Tibial artery (tissue), 4 donors: Measurements from ENCODE around the gene CASKIN2.

Experiments used
- DNase-seq, 2 donors: peaks; one replicate each; pipeline ENCODE4 v3.0.0-alpha.2; 2019
- H3K27ac ChIP-seq, 2 donors: fragments of 200-600 bp; sonication (generic) in 1 of 2; 1 replicate in 1 of 2; 2 replicates in 1 of 2; pipeline ENCODE4 v1.5.1; 2018 to 2019; ENCODE audit warnings: mild to moderate bottlenecking in 1 of 2
- H3K27me3 ChIP-seq, 2 donors: fragments of 200-600 bp; sonication (generic) in 1 of 2; one replicate each; pipeline versions ENCODE4 v1.5.1 to v1.6.0; 2016 to 2019
- H3K36me3 ChIP-seq, 3 donors: fragments of 200-600 bp; sonication (generic) in 2 of 3; one replicate each; pipeline ENCODE4 v1.5.1; 2016 to 2019; ENCODE audit warnings: mild to moderate bottlenecking in 2 of 3
- H3K4me1 ChIP-seq, 4 donors: fragments of 200-600 bp; sonication (generic) in 2 of 4; 1 replicate in 3 of 4; 2 replicates in 1 of 4; pipeline ENCODE4 v1.5.1; 2016 to 2019
- H3K4me3 ChIP-seq, 2 donors: fragments of 200-600 bp; sonication (generic) in 1 of 2; 1 replicate in 1 of 2; 2 replicates in 1 of 2; pipeline ENCODE4 v1.5.1; 2018 to 2019; ENCODE audit warnings: mild to moderate bottlenecking in 2 of 2
- H3K9me3 ChIP-seq, 3 donors: fragments of 200-600 bp; sonication (generic) in 1 of 3; one replicate each; pipeline ENCODE4 v1.5.1; 2016 to 2019
- CTCF ChIP-seq, 2 experiments: fragments of 200-600 bp in 1 of 2; fragments of 450-650 bp in 1 of 2; IDR thresholded peaks; one replicate each; pipeline ENCODE4 v1.5.1; 2017 to 2019; ENCODE audit warnings: antibody characterized with exemption in 2 of 2, mild to moderate bottlenecking in 1 of 2, moderate library complexity in 1 of 2
- intact Hi-C: fragments of 100-400 bp; cut with DNase I; formaldehyde crosslinking; loops from one replicate; pipeline ENCODE4 v1.15.0; 2023; ENCODE audit warnings: low total_unique reads

Gene CASKIN2

GRCh38 chr17:75492555-75493168, 22.7 kb downstream of the CASKIN2 start:
- intact Hi-C loops, result no loop called here
- no peak for TF ChIP-seq CTCF (IDR thresholded peaks at IDR 0.05)
- DNase-seq, result no peak
- H3K4me1 ChIP-seq, result peaks cover 0 to 5% (median 4%) of the 10 kb centered on the region in 4 donors
- no peaks in the 10 kb centered on the region for H3K27me3 ChIP-seq
- H3K27ac ChIP-seq, result no peak overlapping the region
- no peak overlapping the region for H3K4me3 ChIP-seq
- H3K9me3 ChIP-seq, result no peaks in the 10 kb centered on the region
- H3K36me3 ChIP-seq, result peaks cover 32 to 93% (median 70%) of the 10 kb centered on the region in 3 donors

GRCh38 chr17:75491680-75492079, 23.7 kb downstream of the CASKIN2 start:
- Histone ChIP-seq H3K4me3 (no peak overlapping the region), H3K27ac (no peak overlapping the region), H3K4me1 (peaks cover 0 to 8% (median 4%) of the 10 kb centered on the region in 4 donors), H3K27me3 (no peaks in the 10 kb centered on the region), H3K9me3 (no peaks in the 10 kb centered on the region), H3K36me3 (peaks cover 28 to 87% (median 60%) of the 10 kb centered on the region in 3 donors)
- intact Hi-C loops, result no loop called here
- DNase-seq, result no peak
- no peak for TF ChIP-seq CTCF (IDR thresholded peaks at IDR 0.05)

- no peak for DNase-seq
- no peaks in the 10 kb centered on the region for H3K27me3 ChIP-seq
- TF ChIP-seq CTCF (IDR thresholded peaks at IDR 0.05), result no peak
- H3K4me1 ChIP-seq, result peaks cover 0 to 8% (median 4%) of the 10 kb centered on the region in 4 donors
- intact Hi-C loops, result no loop called here
- H3K36me3 ChIP-seq, result peaks cover 22 to 87% (median 54%) of the 10 kb centered on the region in 3 donors
- no peak overlapping the region for H3K4me3 ChIP-seq
- H3K9me3 ChIP-seq, result no peaks in the 10 kb centered on the region
- no peak overlapping the region for H3K27ac ChIP-seq
These were observed 24.2 kb downstream of the CASKIN2 start for GRCh38 chr17:75490953-75491649.

GRCh38 chr17:75490173-75490743, 25.1 kb downstream of the CASKIN2 start:
- no peaks in the 10 kb centered on the region for H3K27me3 ChIP-seq
- H3K27ac ChIP-seq, result no peak overlapping the region
- DNase-seq, result no peak
- H3K36me3 ChIP-seq, result peaks cover 22 to 87% (median 46%) of the 10 kb centered on the region in 3 donors
- intact Hi-C loops, result no loop called here
- H3K4me3 ChIP-seq, result no peak overlapping the region
- peaks cover 0 to 8% (median 4%) of the 10 kb centered on the region in 4 donors for H3K4me1 ChIP-seq
- TF ChIP-seq CTCF (IDR thresholded peaks at IDR 0.05), result no peak
- no peaks in the 10 kb centered on the region for H3K9me3 ChIP-seq

- no peaks in the 10 kb centered on the region for H3K27me3 ChIP-seq
- H3K4me3 ChIP-seq, result no peak overlapping the region
- H3K36me3 ChIP-seq, result peaks cover 22 to 81% (median 39%) of the 10 kb centered on the region in 3 donors
- DNase-seq, result no peak
- no peak overlapping the region for H3K27ac ChIP-seq
- intact Hi-C loops, result no loop called here
- H3K4me1 ChIP-seq, result peaks cover 0 to 8% (median 4%) of the 10 kb centered on the region in 4 donors
- no peak for TF ChIP-seq CTCF (IDR thresholded peaks at IDR 0.05)
- no peaks in the 10 kb centered on the region for H3K9me3 ChIP-seq
These were observed 25.8 kb downstream of the CASKIN2 start for GRCh38 chr17:75489511-75489955.
